Activated naive CD4-positive, alpha-beta T cell treated with anti-CD3 and anti-CD28 coated beads for 36 hours (primary cell): ENCODE data around the gene NAA16. TPM values are rescaled to one million over a fixed set of nuclear protein-coding genes. Genes with fewer than 3 reads are reported as not detected.
A peak's percentile ranks its signal among the peaks of the same experiment; 100 is the strongest.

Experiments used
- CTCF ChIA-PET: fragments of 350-600 bp; sonication (Branson Sonifier 250); formaldehyde crosslinking; loops from one replicate; lab custom pipeline; 2021; ENCODE audit warnings: antibody characterized with exemption; lab: Charles Lee
- DNase-seq: peaks from one replicate; pipeline ENCODE4 v3.0.0-alpha.2; 2020
- H3K27ac Mint-ChIP-seq: one replicate; pipeline ENCODE4 v1.8.0; 2021; ENCODE audit warnings: mild to moderate bottlenecking, mixed read lengths
- H3K27me3 Mint-ChIP-seq: one replicate; pipeline ENCODE4 v1.8.0; 2021; ENCODE audit warnings: low read depth, mixed read lengths
- H3K36me3 Mint-ChIP-seq: one replicate; pipeline ENCODE4 v1.8.0; 2021; ENCODE audit warnings: low read depth, mixed read lengths
- H3K4me1 Mint-ChIP-seq: one replicate; pipeline ENCODE4 v1.8.0; 2021; ENCODE audit warnings: low read depth, mixed read lengths
- H3K4me3 Mint-ChIP-seq: one replicate; pipeline ENCODE4 v1.8.0; 2021; ENCODE audit warnings: mild to moderate bottlenecking, moderate library complexity, mixed read lengths
- H3K9me3 Mint-ChIP-seq: one replicate; pipeline ENCODE4 v1.8.0; 2021; ENCODE audit warnings: mixed read lengths
- intact Hi-C: fragments of 100-400 bp; cut with micrococcal nuclease; formaldehyde crosslinking; loops from one replicate; pipeline ENCODE4 v1.15.1; 2023
- total RNA-seq, 2 experiments: library from RNA; stranded (reverse); gene quantifications; one replicate each; pipeline ENCODE4 v1.2.3, GENCODE V29; 2021

NAA16 gene
- total RNA-seq, 2 experiments from 2014 or later = 29.6 to 31.5 TPM

DNA sequence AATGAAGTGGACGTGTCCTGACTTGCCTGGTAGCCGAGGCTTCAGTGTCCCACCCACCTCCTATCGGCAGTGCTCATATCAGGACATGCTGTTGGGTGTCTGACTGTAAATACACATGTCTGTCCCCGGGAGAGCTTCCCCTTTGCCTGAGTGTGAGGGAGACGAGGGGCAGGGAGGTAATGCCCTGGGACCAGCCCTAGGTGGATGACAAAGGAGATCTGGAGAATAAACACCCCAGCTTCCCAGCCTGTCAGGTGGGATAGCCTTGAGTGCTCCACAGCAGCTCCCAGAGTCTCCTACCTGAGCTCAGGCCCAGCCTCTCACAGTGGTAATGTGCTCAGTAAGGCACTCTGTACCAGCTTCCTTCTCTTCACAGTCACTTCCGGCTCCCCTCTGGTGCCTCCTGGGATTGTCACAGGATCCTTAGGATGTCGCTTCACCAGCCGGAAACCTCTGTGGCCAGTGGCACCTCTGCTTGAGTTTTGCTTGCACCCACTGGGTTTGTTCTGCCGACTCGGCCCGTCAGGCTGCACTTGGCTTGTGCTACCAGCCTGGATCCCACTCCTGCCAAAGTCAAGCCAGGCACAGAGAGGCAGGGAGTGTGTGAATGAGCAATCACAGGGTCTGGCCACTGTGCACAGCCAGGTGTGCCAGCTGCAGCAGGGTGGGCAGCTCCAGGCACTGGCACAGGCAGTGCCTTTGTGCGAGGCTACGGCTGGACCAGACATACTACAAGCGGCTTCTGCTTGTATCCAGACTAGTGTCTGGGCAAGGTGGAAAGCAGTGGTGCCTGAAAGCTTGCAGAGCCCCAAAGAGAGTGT lies 91.8 kb downstream of the NAA16 start:
- Mint-ChIP-seq H3K27me3 (no peaks in the 10 kb centered on the region), H3K36me3 (no peaks in the 10 kb centered on the region), H3K4me1 (no peaks in the 10 kb centered on the region), H3K27ac (no peak overlapping the region), H3K9me3 (no peaks in the 10 kb centered on the region), H3K4me3 (no peak overlapping the region)
- CTCF ChIA-PET = no interaction called here
- intact Hi-C loops = no loop called here
- DNase-seq = no peak

DNA sequence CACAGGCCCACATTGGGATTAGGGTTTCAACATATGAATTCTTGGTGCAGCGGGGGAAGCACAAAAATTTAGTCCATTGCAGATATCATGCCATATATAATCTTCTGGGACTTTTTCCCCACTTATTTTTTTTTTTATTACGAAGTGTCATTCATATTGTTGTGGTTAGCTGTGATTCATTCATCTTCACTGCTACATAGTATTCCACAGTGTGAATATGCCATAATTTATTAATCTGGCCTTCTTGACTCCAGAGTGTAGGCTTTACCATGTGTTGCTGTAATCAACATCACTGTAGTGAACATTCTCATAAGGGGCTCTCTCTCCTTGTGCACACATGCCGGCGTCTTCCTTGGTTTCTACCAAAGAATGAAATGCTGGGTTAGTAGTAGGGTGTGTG lies 92.9 kb downstream of the NAA16 start:
- intact Hi-C loops = no loop called here
- CTCF ChIA-PET = no interaction called here

DNA sequence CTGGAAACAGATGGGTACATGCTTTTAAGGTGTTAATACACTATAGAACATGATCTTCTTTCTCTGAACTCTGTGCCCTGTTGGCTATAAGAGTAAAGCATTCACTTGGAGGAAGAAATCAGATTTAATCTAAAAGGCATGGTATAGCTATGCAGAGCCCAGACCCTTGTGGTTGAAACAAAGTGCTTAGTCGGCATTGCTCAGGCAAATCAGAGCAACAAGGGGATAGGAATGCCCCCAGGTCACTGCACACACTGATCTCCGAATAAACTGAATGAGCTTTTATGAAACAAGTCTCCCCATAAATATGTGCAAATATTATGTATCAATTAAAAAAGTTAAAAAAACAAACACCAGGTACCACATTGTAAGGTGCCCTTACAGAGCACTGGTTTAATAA lies 94.3 kb downstream of the NAA16 start:
- Mint-ChIP-seq H3K27ac (no peak overlapping the region), H3K36me3 (no peaks in the 10 kb centered on the region), H3K9me3 (no peaks in the 10 kb centered on the region), H3K27me3 (no peaks in the 10 kb centered on the region), H3K4me3 (no peak overlapping the region), H3K4me1 (no peaks in the 10 kb centered on the region)
- intact Hi-C loops = no loop called here
- DNase-seq = no peak
- CTCF ChIA-PET = interaction anchor here (0.7 to 1.9 kb wide), 2 partner anchors 9 kb away, joined by 3 to 5 read pairs; no protein-coding TSS in a partner anchor

More for the DNA sequence above, 92.9 kb downstream of the NAA16 start:
- Mint-ChIP-seq H3K4me1 (no peaks in the 10 kb centered on the region), H3K4me3 (no peak overlapping the region), H3K9me3 (no peaks in the 10 kb centered on the region), H3K36me3 (no peaks in the 10 kb centered on the region), H3K27me3 (no peaks in the 10 kb centered on the region), H3K27ac (no peak overlapping the region)
- DNase-seq = no peak

DNA sequence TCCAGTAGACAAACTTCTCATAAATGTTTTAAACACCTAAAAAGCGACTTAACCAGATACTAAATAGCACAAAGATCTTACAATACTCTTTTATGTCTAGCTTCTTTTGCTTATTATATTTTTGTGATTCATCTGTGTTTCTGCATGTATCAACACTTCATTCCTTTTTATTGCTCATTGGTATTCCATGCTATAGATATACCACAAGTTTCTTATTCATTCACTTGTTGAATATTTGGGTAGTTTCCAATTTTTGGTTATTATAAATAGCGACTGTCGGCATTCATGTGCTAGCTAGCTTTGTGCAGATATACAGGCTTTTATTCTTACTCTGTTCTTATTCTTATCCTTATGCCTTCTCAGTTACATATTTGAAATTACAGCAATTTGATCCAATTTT lies 96.3 kb downstream of the NAA16 start:
- Mint-ChIP-seq H3K4me1 (peaks cover 2% of the 10 kb centered on the region), H3K4me3 (no peak overlapping the region)
- CTCF ChIA-PET = no interaction called here

GRCh38 chr13:41408121-41408520 lies 97.1 kb downstream of the NAA16 start:
- no peak overlapping the region for H3K4me3 Mint-ChIP-seq
- no peaks in the 10 kb centered on the region for H3K36me3 Mint-ChIP-seq
- H3K27me3 Mint-ChIP-seq = no peaks in the 10 kb centered on the region
- DNase-seq = no peak
- intact Hi-C loops = no loop called here
- CTCF ChIA-PET = interaction anchor here (0.9 to 1.0 kb wide), 2 partner anchors 22 to 51 kb away, joined by 3 read pairs; no protein-coding TSS in a partner anchor
- no peaks in the 10 kb centered on the region for H3K9me3 Mint-ChIP-seq
- H3K27ac Mint-ChIP-seq = no peak overlapping the region
- H3K4me1 Mint-ChIP-seq = peaks cover 2% of the 10 kb centered on the region

More for the DNA sequence above, 96.3 kb downstream of the NAA16 start:
- no peak overlapping the region for H3K27ac Mint-ChIP-seq
- intact Hi-C loops = no loop called here
- H3K27me3 Mint-ChIP-seq = no peaks in the 10 kb centered on the region
- no peaks in the 10 kb centered on the region for H3K36me3 Mint-ChIP-seq
- no peaks in the 10 kb centered on the region for H3K9me3 Mint-ChIP-seq
- DNase-seq = no peak

GRCh38 chr13:41408746-41409145 lies 97.7 kb downstream of the NAA16 start:
- no peaks in the 10 kb centered on the region for H3K36me3 Mint-ChIP-seq
- no peak overlapping the region for H3K4me3 Mint-ChIP-seq
- no peaks in the 10 kb centered on the region for H3K27me3 Mint-ChIP-seq
- peaks cover 2% of the 10 kb centered on the region for H3K4me1 Mint-ChIP-seq
- no peaks in the 10 kb centered on the region for H3K9me3 Mint-ChIP-seq
- CTCF ChIA-PET = interaction anchor here (0.9 to 1.4 kb wide), 3 partner anchors 23 to 244 kb away, joined by 3 to 9 read pairs (median 3); no protein-coding TSS in a partner anchor
- intact Hi-C loops = no loop called here
- no peak for DNase-seq
- no peak overlapping the region for H3K27ac Mint-ChIP-seq

DNA sequence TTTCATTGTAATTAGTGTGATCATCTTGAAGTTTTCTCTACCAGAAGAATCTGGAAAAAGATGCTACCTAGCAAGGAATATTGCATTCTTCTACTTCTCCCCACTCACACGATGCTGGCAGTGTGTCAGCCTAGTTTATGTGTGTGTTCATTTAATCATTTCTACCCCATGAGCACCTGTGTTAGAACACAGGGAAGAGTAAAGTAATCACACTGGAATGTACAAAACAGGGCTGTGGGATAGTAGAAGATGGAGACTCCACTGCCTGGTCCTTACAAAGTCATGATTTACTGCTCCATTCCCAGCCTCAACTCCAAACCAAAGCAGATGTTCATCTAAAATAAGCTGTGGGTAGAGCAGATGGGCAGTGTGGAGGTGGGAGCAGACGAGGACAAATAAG lies 98.5 kb downstream of the NAA16 start:
- Mint-ChIP-seq H3K9me3 (no peaks in the 10 kb centered on the region), H3K27ac (no peak overlapping the region), H3K4me3 (no peak overlapping the region), H3K4me1 (peaks cover 2% of the 10 kb centered on the region), H3K27me3 (no peaks in the 10 kb centered on the region), H3K36me3 (no peaks in the 10 kb centered on the region)
- CTCF ChIA-PET = interaction anchor here (0.7 to 1.4 kb wide), 2 partner anchors 154 to 243 kb away, joined by 4 to 9 read pairs; no protein-coding TSS in a partner anchor
- DNase-seq = no peak
- intact Hi-C loops = loop anchor here (5.0 kb wide), 1 partner anchor 143 kb away; no protein-coding TSS in a partner anchor

- CTCF ChIA-PET = interaction anchor here (0.7 to 1.7 kb wide), 4 partner anchors 10 to 258 kb away, joined by 3 to 7 read pairs (median 4); no protein-coding TSS in a partner anchor
- no peak for DNase-seq
- H3K27ac Mint-ChIP-seq = no peak overlapping the region
- intact Hi-C loops = loop anchor here (1.0 to 5.0 kb wide), 3 partner anchors 141 to 699 kb away; no protein-coding TSS in a partner anchor
- H3K4me1 Mint-ChIP-seq = peaks cover 2% of the 10 kb centered on the region
- no peaks in the 10 kb centered on the region for H3K27me3 Mint-ChIP-seq
- no peaks in the 10 kb centered on the region for H3K36me3 Mint-ChIP-seq
- H3K4me3 Mint-ChIP-seq = no peak overlapping the region
- no peaks in the 10 kb centered on the region for H3K9me3 Mint-ChIP-seq
Measured at GRCh38 chr13:41411060-41411459, 100.0 kb downstream of the NAA16 start.

DNA sequence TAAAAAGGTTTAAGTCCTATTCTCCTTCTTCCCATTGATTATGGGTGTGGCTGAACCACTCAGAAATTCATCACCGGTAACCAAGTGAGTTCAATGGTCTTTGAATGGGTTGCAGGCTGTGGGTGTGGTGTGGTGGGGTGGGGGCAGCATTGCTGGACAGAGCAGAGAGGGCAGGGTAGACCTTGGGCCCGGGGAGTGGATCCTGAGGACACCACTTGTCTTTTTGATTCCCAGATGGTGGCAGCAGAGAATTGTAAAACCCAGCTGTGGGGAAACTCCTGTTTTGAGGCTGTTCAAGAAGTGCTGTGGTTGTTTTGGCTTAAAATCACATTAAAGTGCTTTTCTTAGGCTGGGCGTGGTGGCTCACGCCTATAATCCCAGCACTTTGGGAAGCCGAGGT lies 100.5 kb downstream of the NAA16 start:
- CTCF ChIA-PET = interaction anchor here (0.7 to 1.7 kb wide), 5 partner anchors 9 to 258 kb away, joined by 3 to 7 read pairs (median 4); no protein-coding TSS in a partner anchor
- Mint-ChIP-seq H3K4me3 (no peak overlapping the region), H3K4me1 (peaks cover 2% of the 10 kb centered on the region), H3K9me3 (no peaks in the 10 kb centered on the region), H3K36me3 (no peaks in the 10 kb centered on the region), H3K27ac (no peak overlapping the region), H3K27me3 (no peaks in the 10 kb centered on the region)
- peak; percentile 56 for DNase-seq
- intact Hi-C loops = loop anchor here (1.0 to 5.0 kb wide), 3 partner anchors 141 to 699 kb away; no protein-coding TSS in a partner anchor

DNA sequence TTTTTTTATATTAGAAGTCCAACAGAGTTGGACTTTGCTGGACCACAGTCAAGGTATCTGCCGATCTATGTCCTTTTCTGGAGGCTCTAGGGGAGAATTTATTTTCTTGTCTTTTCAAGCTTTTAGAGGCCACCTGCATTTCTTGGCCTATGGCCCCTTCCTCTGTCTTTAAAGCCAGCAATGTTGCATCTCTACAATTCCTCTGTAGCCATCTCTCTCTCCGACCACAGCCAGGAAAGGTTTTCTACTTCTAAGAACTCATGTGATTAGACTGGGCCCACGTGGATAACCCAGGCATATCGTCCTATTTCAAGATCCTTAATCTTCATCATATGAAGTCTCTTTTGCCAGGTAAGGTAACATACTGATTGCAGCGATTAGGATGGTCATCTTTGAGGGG lies 102.8 kb downstream of the NAA16 start:
- CTCF ChIA-PET = interaction anchor here (1.6 to 1.9 kb wide), 2 partner anchors 8 to 239 kb away, joined by 4 to 5 read pairs; no protein-coding TSS in a partner anchor
- DNase-seq = no peak
- H3K4me3 Mint-ChIP-seq = no peak overlapping the region
- H3K36me3 Mint-ChIP-seq = no peaks in the 10 kb centered on the region
- no peak overlapping the region for H3K27ac Mint-ChIP-seq
- no peaks in the 10 kb centered on the region for H3K9me3 Mint-ChIP-seq
- no peaks in the 10 kb centered on the region for H3K27me3 Mint-ChIP-seq
- peaks cover 2% of the 10 kb centered on the region for H3K4me1 Mint-ChIP-seq
- intact Hi-C loops = loop anchor here (5.0 kb wide), 1 partner anchor 138 kb away; no protein-coding TSS in a partner anchor

- H3K9me3 Mint-ChIP-seq = no peaks in the 10 kb centered on the region
- intact Hi-C loops = no loop called here
- H3K27me3 Mint-ChIP-seq = no peaks in the 10 kb centered on the region
- H3K4me1 Mint-ChIP-seq = peaks cover 2% of the 10 kb centered on the region
- no peak overlapping the region for H3K27ac Mint-ChIP-seq
- H3K4me3 Mint-ChIP-seq = no peak overlapping the region
- no peak for DNase-seq
- CTCF ChIA-PET = no interaction called here
- H3K36me3 Mint-ChIP-seq = no peaks in the 10 kb centered on the region
Measured at GRCh38 chr13:41416276-41416675, 105.2 kb downstream of the NAA16 start.

DNA sequence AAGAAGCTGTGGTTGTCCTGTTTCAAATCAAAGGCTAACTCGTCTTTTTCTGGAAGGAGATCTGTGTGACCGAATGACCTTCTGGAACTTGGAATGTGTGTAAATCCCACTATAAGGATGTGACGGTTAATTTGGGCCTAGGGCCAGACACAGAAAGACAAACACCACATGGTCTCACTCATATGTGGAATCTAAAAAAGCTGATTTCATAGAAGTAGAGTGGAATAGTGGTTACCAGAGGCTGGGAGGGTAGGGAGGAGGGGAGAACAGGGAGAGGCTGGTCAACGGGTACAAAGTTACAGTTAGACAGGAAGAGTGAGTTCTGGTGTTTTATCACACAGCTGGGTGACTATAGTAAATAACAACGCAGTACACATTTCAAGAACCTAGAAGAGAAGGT lies 107.0 kb downstream of the NAA16 start:
- Mint-ChIP-seq H3K36me3 (no peaks in the 10 kb centered on the region), H3K4me1 (no peaks in the 10 kb centered on the region), H3K4me3 (no peak overlapping the region), H3K9me3 (no peaks in the 10 kb centered on the region), H3K27me3 (no peaks in the 10 kb centered on the region), H3K27ac (no peak overlapping the region)
- CTCF ChIA-PET = no interaction called here
- intact Hi-C loops = no loop called here
- no peak for DNase-seq
